Measurements from ENCODE around the gene CFAP299.

DNA sequence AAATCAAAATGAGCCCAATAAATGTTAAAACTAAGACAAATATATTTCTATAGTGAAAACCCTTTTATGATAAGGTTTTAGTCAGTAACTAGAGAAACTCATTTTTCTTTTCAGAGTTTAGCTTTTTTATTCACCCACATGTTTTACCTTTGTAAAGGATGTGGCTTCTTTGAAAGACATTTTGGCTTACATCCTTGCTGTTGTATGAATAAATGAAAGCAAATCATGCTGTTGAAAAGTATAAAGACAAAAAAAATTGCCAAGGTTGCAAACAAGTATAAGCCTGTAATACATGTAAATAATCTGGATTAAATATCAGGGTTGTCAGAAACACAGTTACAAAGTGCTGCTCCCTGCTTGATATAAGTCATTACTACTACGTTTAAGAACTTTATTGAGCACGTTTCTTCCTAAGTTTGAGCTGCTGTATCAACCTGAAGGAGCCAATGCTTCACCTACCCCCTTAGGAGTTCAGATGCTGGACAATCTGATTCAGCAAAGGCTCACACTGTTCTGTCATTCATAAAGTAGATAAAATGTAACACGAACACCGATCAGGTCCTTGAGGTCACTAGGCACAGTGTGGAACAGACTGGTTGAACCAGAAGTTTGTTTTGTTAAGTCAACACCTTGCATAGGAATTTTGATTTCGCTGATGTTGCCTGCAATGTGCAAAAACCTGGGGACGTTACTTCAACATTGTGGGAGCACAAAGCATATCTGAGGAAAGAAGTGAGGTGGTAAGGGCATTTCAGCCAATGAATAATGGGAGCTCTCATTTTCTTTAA, 373.7 kb downstream of the CFAP299 start:
- TF ChIP-seq, protein P1, sequence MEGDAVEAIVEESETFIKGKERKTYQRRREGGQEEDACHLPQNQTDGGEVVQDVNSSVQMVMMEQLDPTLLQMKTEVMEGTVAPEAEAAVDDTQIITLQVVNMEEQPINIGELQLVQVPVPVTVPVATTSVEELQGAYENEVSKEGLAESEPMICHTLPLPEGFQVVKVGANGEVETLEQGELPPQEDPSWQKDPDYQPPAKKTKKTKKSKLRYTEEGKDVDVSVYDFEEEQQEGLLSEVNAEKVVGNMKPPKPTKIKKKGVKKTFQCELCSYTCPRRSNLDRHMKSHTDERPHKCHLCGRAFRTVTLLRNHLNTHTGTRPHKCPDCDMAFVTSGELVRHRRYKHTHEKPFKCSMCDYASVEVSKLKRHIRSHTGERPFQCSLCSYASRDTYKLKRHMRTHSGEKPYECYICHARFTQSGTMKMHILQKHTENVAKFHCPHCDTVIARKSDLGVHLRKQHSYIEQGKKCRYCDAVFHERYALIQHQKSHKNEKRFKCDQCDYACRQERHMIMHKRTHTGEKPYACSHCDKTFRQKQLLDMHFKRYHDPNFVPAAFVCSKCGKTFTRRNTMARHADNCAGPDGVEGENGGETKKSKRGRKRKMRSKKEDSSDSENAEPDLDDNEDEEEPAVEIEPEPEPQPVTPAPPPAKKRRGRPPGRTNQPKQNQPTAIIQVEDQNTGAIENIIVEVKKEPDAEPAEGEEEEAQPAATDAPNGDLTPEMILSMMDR (IDR thresholded peaks at IDR 0.05): no peak
- no peak for TF ChIP-seq POLR2A (IDR thresholded peaks at IDR 0.05)
